Fibroblast of lung (primary cell): ENCODE data around the gene SLMAP.

ENCODE experiments used
- CTCF ChIP-seq, 2 donors: IDR thresholded peaks in 1 of 2; conservative IDR thresholded peaks in 1 of 2; 1 replicate in 1 of 2; 2 replicates in 1 of 2; pipeline ENCODE4 v1.5.1; 2011 to 2012; ENCODE audit warnings: low read length in 2 of 2, control low read depth in 1 of 2, inconsistent platforms in 1 of 2, low read depth in 1 of 2, mild to moderate bottlenecking in 1 of 2
- EZH2 ChIP-seq: IDR thresholded peaks from 2 replicates; pipeline ENCODE4 v1.5.1; 2012; ENCODE audit warnings: low read length, control low read depth, mild to moderate bottlenecking; ENCODE audit errors: missing control alignments

GRCh38 chr3:57961177-57961827, 205.2 kb downstream of the SLMAP start:
- TF ChIP-seq CTCF (conservative IDR thresholded peaks at IDR 0.05 in 1 of 2, IDR thresholded peaks at IDR 0.05 in 1 of 2; ENCODE audit: low read depth in 1 of 2, low read length in 2 of 2), result no peak
- TF ChIP-seq EZH2, result no peak
